ENCODE measurements around the gene RBMS2. TPM values are rescaled to one million over a fixed set of nuclear protein-coding genes. Genes with fewer than 3 reads are reported as not detected.
A peak's percentile ranks its signal among the peaks of the same experiment; 100 is the strongest.
"Not testable (repeated sequence)": the region's sequence is repeated elsewhere in the genome, so short reads cannot be mapped to it uniquely, and the experiment has no call there.

RBMS2 gene
- polyA plus RNA-seq, 1 of the 3 experiments (the other 2 are of a cell fraction): 8.9 TPM

DNA sequence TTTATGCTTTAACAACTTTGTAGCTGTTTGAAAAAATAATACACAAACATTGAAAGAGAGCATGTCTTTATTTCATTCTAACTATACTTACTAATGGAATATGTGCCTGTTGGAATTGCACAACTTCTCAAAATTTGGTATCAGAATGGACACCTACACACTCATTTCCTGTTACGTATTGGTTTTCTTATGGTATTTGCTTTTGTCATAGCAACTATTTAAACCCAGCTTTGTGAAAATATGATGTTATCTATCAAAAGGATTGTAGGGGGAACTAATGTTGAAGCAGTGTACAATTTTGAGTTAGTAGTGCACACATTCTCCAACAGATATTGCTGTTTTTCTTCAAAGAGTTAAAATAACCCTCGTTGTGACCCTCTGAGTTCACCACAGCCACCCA lies 52.6 kb downstream of the RBMS2 start:
- Histone ChIP-seq H3K36me3 (replicated peaks in 1 of 2; ENCODE audit: control insufficient read depth in 1 of 2, insufficient read depth in 2 of 2, low read length in 1 of 2) (peaks cover 2 to 39% of the 10 kb centered on the region in 2 experiments), H3K9ac (peak overlapping the region; percentile 53; the same call in 1 of the 2 replicates), H2AFZ (ENCODE audit: low read depth) (no peak overlapping the region), H3K4me2 (no peak overlapping the region), H3K9me2 (no peaks in the 10 kb centered on the region), H3K27me3 (ENCODE audit: insufficient read depth) (no peaks in the 10 kb centered on the region), H3K4me3 (ENCODE audit: low read depth in 2 of 2, low read length in 1 of 2) (no peak overlapping the region), H3K4me1 (ENCODE audit: control insufficient read depth in 1 of 2, insufficient read depth in 2 of 2, low read depth in 1 of 2, low read length in 1 of 2) (0 out of 4 replicates have a peak, but pooled peaks cover 0 to 5% of the 10 kb centered on the region in 2 experiments), H3K79me2 (ENCODE audit: insufficient read depth) (peaks cover 9% of the 10 kb centered on the region; the same call in 1 of the 2 replicates), H3K27ac (ENCODE audit: low read depth in 2 of 2, low read length in 1 of 2) (peak overlapping the region in 1 of 2 experiments; percentile 83; a peak in 2 of 4 replicates), H3K9me3 (no peaks in the 10 kb centered on the region), H3F3A (replicated peaks; ENCODE audit: insufficient read depth) (peaks cover 16% of the 10 kb centered on the region), H4K20me1 (ENCODE audit: insufficient read depth) (no peaks in the 10 kb centered on the region)
- WGBS (ENCODE audit: low lambda C conversion rate): 55% methylated on average over 2 of the region's 2 CpGs
- no peak for DNase-seq
- ChIA-PET CTCF (interaction anchor here (0.7 to 3.7 kb wide), 5 partner anchors 11 to 60 kb away, joined by 3 to 40 read pairs (median 5); partner anchors contain the start of gene RBMS2), POLR2A (no interaction called here)
- TF ChIP-seq YY1 (IDR thresholded peaks at IDR 0.05; ENCODE audit: low read depth) (no peak), POLR2AphosphoS5 (IDR thresholded peaks at IDR 0.05; ENCODE audit: low read depth, low read length) (no peak), PBX3 (IDR thresholded peaks at IDR 0.05) (no peak)

DNA sequence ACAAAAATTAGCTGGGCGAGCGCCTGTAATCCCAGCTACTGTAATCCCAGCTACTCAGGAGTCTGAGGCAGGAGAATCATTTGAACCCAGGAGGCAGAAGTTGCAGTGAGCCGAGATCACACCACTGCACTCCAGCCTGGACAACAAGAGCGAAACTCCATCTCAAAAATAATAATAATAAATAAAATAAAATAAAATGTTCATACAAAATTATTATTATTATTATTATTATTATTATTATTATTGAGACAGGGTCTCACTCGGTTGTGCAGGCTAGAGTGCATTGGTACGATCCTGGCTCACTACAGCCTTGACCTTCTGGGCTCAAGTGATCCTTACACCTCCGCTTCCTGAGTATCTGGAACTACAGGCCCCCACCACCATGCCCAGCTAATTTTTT lies 55.6 kb downstream of the RBMS2 start:
- H3K27me3 ChIP-seq (ENCODE audit: insufficient read depth); H3K4me2 ChIP-seq; DNase-seq; H3K9me3 ChIP-seq; H4K20me1 ChIP-seq (ENCODE audit: insufficient read depth); H3K4me1 ChIP-seq (ENCODE audit: control insufficient read depth in 1 of 2, insufficient read depth in 2 of 2, low read depth in 1 of 2, low read length in 1 of 2); H3K4me3 ChIP-seq (ENCODE audit: low read depth in 2 of 2, low read length in 1 of 2); H3K9ac ChIP-seq; H3K9me2 ChIP-seq; H3K27ac ChIP-seq (ENCODE audit: low read depth in 2 of 2, low read length in 1 of 2); H3K79me2 ChIP-seq (ENCODE audit: insufficient read depth); H2AFZ ChIP-seq (ENCODE audit: low read depth); POLR2A ChIA-PET: not testable (repeated sequence)
- Histone ChIP-seq H3F3A (replicated peaks; ENCODE audit: insufficient read depth) (peaks cover 28% of the 10 kb centered on the region), H3K36me3 (replicated peaks in 1 of 2; ENCODE audit: control insufficient read depth in 1 of 2, insufficient read depth in 2 of 2, low read length in 1 of 2) (peaks cover 0 to 60% of the 10 kb centered on the region in 2 experiments)
- CTCF ChIA-PET: interaction anchor here (0.6 to 3.8 kb wide), 8 partner anchors 10 to 278 kb away, joined by 3 to 23 read pairs (median 3); no protein-coding TSS in a partner anchor
- WGBS (ENCODE audit: low lambda C conversion rate): 98% methylated on average over 7 of the region's 7 CpGs

GRCh38 chr12:56578983-56579546 lies 57.4 kb downstream of the RBMS2 start:
- Histone ChIP-seq H3K36me3 (replicated peaks in 1 of 2; ENCODE audit: control insufficient read depth in 1 of 2, insufficient read depth in 2 of 2, low read length in 1 of 2) (peaks cover 0 to 57% of the 10 kb centered on the region in 2 experiments), H3K27ac (ENCODE audit: low read depth in 2 of 2, low read length in 1 of 2) (no peak overlapping the region), H3K9ac (no peak overlapping the region), H3K4me1 (ENCODE audit: control insufficient read depth in 1 of 2, insufficient read depth in 2 of 2, low read depth in 1 of 2, low read length in 1 of 2) (0 out of 4 replicates have a peak, but pooled peaks cover 0 to under 1% of the 10 kb centered on the region in 2 experiments), H3K79me2 (ENCODE audit: insufficient read depth) (peaks cover 9% of the 10 kb centered on the region; the same call in 1 of the 2 replicates), H2AFZ (ENCODE audit: low read depth) (no peak overlapping the region), H4K20me1 (ENCODE audit: insufficient read depth) (no peaks in the 10 kb centered on the region), H3K4me2 (no peak overlapping the region), H3K9me2 (no peaks in the 10 kb centered on the region), H3K27me3 (ENCODE audit: insufficient read depth) (no peaks in the 10 kb centered on the region), H3K9me3 (no peaks in the 10 kb centered on the region), H3F3A (replicated peaks; ENCODE audit: insufficient read depth) (peaks cover 23% of the 10 kb centered on the region), H3K4me3 (ENCODE audit: low read depth in 2 of 2, low read length in 1 of 2) (no peak overlapping the region)
- POLR2A ChIA-PET: no interaction called here
- DNase-seq: no peak
- no peak for TF ChIP-seq PBX3 (IDR thresholded peaks at IDR 0.05)
- TF ChIP-seq CTCF (IDR thresholded peaks at IDR 0.05): no peak
- no peak for TF ChIP-seq FOXJ3 (CRISPR knock-in tag; IDR thresholded peaks at IDR 0.05)
- no peak for TF ChIP-seq TAF1 (IDR thresholded peaks at IDR 0.05; ENCODE audit: borderline replicate concordance, low read depth, low read length)
- no peak for TF ChIP-seq CHD2 (IDR thresholded peaks at IDR 0.05; ENCODE audit: low read length, partially characterized antibody)
- TF ChIP-seq MXI1 (IDR thresholded peaks at IDR 0.05; ENCODE audit: low read depth, low read length): no peak
- TF ChIP-seq ELF1 (IDR thresholded peaks at IDR 0.05): no peak
- TF ChIP-seq SIN3A (IDR thresholded peaks at IDR 0.05; ENCODE audit: borderline replicate concordance, low read depth, low read length): no peak
- no peak for TF ChIP-seq YY1 (IDR thresholded peaks at IDR 0.05; ENCODE audit: low read depth)
- no peak for TF ChIP-seq USF2 (IDR thresholded peaks at IDR 0.05; ENCODE audit: borderline replicate concordance, low read depth, low read length)
- TF ChIP-seq USF1 (IDR thresholded peaks at IDR 0.05; ENCODE audit: borderline replicate concordance, low read depth): no peak
- no peak for TF ChIP-seq EZH2phosphoT487 (IDR thresholded peaks at IDR 0.05; ENCODE audit: borderline replicate concordance, low read depth)
- 96% methylated on average over 10 of the region's 10 CpGs for WGBS (ENCODE audit: low lambda C conversion rate)
- CTCF ChIA-PET: interaction anchor here (0.8 to 3.8 kb wide), 3 partner anchors 10 to 65 kb away, joined by 3 to 23 read pairs (median 6); no protein-coding TSS in a partner anchor
